Vagina (tissue), 2 donors: ENCODE results near the gene NDFIP2.

Experiments used
- POLR2A ChIP-seq, 2 donors: fragments of 450-650 bp; IDR thresholded peaks; one replicate each; pipeline ENCODE4 v1.6.1; 2017; ENCODE audit warnings: antibody characterized with exemption in 2 of 2, mild to moderate bottlenecking in 2 of 2, moderate library complexity in 2 of 2
- POLR2AphosphoS5 ChIP-seq, 2 donors: sonication (generic); formaldehyde crosslinking; IDR thresholded peaks; one replicate each; pipeline ENCODE4 v1.9.0; 2017; ENCODE audit warnings: antibody characterized with exemption in 2 of 2, mild to moderate bottlenecking in 2 of 2, low read depth in 1 of 2; ENCODE audit not compliant: insufficient read depth in 1 of 2
- TF ChIP-seq, protein P1 (sequence below), 3 experiments: fragments of 450-650 bp in 2 of 3; fragments of 200-600 bp in 1 of 3; sonication (generic) in 1 of 3; IDR thresholded peaks; one replicate each; pipeline ENCODE4 v1.5.1; 2017 to 2019; ENCODE audit warnings: antibody characterized with exemption in 3 of 3, mild to moderate bottlenecking in 2 of 3, moderate library complexity in 2 of 3

DNA sequence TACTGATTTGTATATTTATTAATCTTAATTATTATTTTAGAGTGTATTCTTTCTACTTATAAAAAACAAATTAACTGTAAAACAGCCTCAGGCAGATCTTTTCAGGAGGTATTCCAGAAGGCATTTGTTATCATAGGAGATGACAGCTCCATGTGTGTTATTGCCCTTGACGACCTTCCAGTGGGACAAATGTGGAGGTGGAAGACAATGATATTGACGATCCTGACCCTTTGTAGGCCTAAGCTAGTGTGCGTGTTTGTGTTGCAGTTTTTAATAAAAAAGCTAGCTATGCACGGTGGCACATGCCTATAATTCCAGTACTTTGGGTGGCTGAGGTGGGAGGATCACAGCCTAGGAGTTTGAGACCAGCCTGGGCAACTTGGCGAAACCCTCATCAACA, 46.7 kb downstream of the NDFIP2 start:
- TF ChIP-seq POLR2A (IDR thresholded peaks at IDR 0.05) (no peak), POLR2AphosphoS5 (IDR thresholded peaks at IDR 0.05; ENCODE audit: insufficient read depth in 1 of 2, low read depth in 1 of 2) (no peak)
- TF ChIP-seq, protein P1, sequence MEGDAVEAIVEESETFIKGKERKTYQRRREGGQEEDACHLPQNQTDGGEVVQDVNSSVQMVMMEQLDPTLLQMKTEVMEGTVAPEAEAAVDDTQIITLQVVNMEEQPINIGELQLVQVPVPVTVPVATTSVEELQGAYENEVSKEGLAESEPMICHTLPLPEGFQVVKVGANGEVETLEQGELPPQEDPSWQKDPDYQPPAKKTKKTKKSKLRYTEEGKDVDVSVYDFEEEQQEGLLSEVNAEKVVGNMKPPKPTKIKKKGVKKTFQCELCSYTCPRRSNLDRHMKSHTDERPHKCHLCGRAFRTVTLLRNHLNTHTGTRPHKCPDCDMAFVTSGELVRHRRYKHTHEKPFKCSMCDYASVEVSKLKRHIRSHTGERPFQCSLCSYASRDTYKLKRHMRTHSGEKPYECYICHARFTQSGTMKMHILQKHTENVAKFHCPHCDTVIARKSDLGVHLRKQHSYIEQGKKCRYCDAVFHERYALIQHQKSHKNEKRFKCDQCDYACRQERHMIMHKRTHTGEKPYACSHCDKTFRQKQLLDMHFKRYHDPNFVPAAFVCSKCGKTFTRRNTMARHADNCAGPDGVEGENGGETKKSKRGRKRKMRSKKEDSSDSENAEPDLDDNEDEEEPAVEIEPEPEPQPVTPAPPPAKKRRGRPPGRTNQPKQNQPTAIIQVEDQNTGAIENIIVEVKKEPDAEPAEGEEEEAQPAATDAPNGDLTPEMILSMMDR (IDR thresholded peaks at IDR 0.05) = no peak
